Measurements from ENCODE around the gene CNOT6.

- TF ChIP-seq CTCF (IDR thresholded peaks at IDR 0.05) (no peak), POLR2A (IDR thresholded peaks at IDR 0.05) (no peak)
Observed at GRCh38 chr5:180598797-180599589, 104.8 kb downstream of the CNOT6 start.

Measured in stomach (tissue), 4 donors.